GM13976 (cell line): ENCODE results near the gene HOMER2.
"Not testable (repeated sequence)": the region's sequence is repeated elsewhere in the genome, so short reads cannot be mapped to it uniquely, and the experiment has no call there.

Experiments
- DNase-seq: peaks from one replicate; pipeline ENCODE4 v3.0.0; 2012; ENCODE audit warnings: low spot score
- in situ Hi-C: fragments of 300-500 bp; cut with MboI; formaldehyde crosslinking; loops from one replicate; pipeline ENCODE4 v1.12.0; 2022; ENCODE audit warnings: low sequenced_read_pairs, mixed read lengths, inconsistent platforms; ENCODE audit not compliant: unreplicated experiment
- TF ChIP-seq, protein P1 (sequence below): IDR thresholded peaks from 2 replicates; pipeline ENCODE4 v1.5.1; 2012; ENCODE audit warnings: borderline replicate concordance, mild to moderate bottlenecking; ENCODE audit not compliant: insufficient read depth; ENCODE audit errors: extremely low read depth, missing control alignments, control extremely low read depth

The HOMER2 gene

DNA sequence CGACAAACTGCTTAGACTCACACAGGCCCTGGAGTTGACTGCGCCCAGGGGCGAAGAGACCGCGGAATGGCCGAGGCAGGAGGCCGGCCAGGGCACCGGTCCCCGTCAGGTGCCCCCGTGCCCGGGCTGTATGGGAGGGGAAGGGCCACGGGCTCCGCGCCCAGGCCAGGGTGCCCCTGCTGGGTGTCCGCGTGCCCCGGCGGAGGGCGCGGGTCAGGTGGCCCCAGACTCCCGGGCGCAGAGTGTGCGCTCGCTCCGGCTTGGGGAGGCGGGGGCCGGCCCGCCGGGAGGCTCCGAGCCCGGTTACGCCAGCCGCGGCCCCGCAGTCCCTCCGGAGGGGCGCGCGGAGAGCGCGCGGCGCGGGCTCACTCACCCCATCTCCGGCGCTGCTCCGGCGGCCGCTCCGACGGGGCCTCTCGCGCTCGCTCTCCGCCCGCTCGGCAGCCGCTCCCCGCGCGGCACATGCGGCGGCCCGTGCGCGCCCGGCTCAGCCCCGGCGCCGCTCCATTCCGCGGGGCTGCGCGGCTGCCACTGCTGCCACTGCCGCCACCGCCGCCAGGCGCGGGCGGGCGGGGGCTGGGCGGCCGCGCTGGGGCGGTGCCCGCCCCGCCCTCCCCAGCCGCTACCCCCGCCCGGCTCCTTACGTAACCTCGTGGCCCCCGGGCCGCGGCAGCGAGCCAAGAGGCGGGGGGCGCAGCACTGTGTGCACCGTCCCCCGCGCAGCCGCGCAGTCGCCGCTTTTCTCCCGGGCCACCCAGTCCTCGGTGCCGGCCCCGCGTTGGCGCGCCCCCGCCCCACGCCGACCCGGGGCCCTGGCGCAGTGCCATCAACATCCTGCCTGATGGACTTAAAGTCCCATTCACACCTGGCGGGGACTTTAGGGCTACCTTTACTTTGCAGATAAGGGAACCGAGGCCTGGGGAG, at the start of gene HOMER2:
TSS of gene HOMER2 (minus strand) at position 563 of the 924 bp plus-strand sequence. CDS start at position 378, 185 bp downstream.
- TF ChIP-seq, protein P1, sequence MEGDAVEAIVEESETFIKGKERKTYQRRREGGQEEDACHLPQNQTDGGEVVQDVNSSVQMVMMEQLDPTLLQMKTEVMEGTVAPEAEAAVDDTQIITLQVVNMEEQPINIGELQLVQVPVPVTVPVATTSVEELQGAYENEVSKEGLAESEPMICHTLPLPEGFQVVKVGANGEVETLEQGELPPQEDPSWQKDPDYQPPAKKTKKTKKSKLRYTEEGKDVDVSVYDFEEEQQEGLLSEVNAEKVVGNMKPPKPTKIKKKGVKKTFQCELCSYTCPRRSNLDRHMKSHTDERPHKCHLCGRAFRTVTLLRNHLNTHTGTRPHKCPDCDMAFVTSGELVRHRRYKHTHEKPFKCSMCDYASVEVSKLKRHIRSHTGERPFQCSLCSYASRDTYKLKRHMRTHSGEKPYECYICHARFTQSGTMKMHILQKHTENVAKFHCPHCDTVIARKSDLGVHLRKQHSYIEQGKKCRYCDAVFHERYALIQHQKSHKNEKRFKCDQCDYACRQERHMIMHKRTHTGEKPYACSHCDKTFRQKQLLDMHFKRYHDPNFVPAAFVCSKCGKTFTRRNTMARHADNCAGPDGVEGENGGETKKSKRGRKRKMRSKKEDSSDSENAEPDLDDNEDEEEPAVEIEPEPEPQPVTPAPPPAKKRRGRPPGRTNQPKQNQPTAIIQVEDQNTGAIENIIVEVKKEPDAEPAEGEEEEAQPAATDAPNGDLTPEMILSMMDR, result no peak
- in situ Hi-C loops, result no loop called here
- peak; percentile 55 for DNase-seq

DNA sequence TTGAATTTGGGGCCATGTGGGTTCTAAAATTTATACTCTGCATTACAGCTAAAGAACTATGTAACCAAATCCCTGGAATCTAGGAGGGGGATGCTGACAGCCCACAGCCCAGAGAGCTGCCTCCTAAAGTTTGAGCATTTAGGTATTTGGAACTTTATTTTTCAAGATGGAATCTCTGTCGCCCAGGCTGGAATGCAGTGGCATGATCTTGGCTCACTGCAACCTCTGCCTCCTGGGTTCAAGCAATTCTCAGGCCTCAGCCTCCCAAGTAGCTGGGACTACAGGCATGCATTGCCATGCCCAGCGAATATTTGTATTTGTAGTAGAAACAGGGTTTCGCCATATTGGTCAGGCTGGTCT, 48.1 kb upstream of the HOMER2 start:
- DNase-seq, result not testable (repeated sequence)
- in situ Hi-C loops, result loop anchor here (10.0 kb wide), 1 partner anchor 466 kb away; no protein-coding TSS in a partner anchor

DNA sequence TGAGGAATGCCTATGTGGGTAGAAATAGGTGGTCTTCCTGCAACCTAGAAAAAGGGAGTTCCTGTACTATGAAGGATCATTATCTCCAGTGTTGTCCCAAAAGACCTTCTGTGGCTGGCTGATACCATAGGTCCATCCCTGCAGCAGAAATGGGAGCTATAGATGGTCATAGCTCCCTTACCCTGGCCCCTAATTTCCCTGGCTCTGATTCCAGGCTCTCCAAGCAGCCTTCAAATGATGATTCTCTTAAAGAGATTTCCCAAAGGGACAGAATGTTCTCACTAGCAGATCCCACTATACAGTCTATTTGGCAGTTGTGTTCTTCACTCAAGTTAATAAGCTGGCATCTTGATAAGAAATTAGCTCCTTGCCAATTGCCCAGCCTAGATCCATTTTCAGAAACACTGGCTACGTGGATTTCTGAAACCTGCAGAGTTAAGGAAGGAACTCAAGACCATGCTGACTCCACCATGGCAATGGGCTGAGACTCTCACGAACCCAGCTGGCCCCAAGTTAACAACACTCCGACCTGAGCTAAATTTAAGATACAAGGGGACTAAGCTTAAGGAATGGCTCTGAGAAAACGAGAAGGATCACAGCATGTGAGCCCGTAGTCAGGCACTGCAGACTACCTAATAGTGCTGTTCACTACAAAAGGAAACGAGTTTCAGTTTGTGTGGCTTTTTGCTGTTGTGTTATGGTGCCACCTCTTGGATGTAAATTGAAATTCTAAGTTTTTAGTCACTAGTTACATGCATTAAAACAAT, 47.6 kb upstream of the HOMER2 start:
- peak; percentile 72 for DNase-seq
- TF ChIP-seq, protein P1, result no peak
- in situ Hi-C loops, result loop anchor here (10.0 kb wide), 1 partner anchor 465 kb away; no protein-coding TSS in a partner anchor

DNA sequence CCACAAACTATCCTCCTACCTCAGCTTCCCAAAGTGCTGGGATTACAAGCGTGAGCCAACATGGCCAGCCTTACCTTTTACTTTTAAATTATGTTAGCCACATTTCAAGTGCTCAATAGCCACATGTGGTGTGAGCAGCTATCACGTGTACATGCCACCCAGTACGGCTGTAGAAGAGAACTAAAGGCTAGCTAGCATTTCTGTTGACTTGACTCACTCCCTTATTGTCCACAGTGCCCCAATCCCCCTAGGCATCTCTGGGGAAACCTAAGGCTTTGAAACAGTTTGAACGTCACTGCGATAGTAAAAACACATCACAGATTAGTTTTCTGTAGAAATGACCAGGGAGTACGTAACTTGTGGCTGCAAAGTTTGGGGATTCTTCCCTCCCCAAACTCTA, 46.9 kb upstream of the HOMER2 start:
- in situ Hi-C loops, result no loop called here
- no peak for DNase-seq
- TF ChIP-seq, protein P1, result no peak

DNA sequence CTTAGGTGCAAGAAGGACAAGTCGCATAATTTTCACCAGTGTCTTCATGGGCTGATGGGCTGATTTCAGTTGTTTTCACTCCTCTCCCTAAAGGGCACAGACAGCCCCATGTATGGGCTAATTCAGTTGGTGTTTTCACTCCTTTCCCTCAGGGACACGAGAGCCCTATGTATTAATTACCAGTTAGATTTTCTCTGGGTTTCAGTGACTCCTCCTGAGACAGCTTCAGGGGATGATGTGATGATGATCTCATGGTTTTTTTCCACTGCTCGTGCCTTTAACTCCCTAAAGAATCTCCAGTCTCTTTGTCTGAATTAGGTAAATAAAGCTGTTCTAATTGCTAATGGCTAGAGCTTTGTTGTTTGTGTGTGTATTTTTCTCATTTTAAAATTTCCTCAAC, 43.4 kb upstream of the HOMER2 start:
- TF ChIP-seq, protein P1, result no peak
- in situ Hi-C loops, result no loop called here
- DNase-seq, result no peak

DNA sequence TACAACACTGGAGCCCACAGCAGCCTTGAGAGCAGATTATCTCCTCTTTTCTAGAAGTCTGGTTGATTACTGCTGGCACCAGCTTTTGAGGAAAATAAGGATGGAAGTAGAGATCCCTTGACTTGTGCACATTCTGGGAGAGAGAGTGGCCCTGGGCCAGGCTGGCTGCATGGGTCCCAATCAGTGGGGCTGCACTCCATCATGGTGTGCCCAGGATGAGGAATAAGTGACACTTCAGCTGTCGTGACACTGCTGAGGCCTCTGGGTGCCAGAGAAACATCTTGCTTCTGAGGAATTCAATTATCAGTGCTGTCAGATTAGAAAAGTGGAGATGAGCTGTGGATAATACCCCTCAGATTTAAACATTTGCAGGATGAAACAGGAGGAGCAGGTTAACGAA, 42.6 kb upstream of the HOMER2 start:
- DNase-seq, result no peak
- in situ Hi-C loops, result no loop called here
- TF ChIP-seq, protein P1, result no peak

DNA sequence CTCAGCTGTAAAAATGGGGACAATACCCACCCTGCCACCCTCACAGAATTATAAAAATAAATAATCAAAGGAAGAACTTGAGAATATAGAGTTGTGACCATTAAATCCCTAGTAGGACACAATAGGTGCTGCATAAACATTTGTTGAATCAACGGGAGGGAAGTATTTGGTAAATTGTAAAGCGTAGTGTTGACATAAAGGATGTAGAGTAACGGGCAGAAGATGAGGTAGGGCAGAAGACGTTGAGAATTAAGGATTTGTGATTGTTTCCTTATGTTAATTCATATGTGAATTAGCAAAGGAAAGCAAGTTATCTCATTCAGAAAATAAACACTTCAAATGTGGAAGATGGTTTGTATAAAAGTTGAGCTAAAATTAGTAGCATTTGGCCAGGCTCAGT, 40.6 kb upstream of the HOMER2 start:
- TF ChIP-seq, protein P1, result no peak
- DNase-seq, result no peak
- in situ Hi-C loops, result no loop called here
